HepG2 (cell line): ENCODE data around the gene CDK6.

Experiments
- EP300 ChIP-seq, 3 experiments: sonication (generic) in 1 of 3; formaldehyde crosslinking in 1 of 3; IDR thresholded peaks; 2 replicates each; pipeline versions ENCODE4 v1.5.1 to v1.6.1; 2011 to 2020; ENCODE audit warnings: low read depth in 2 of 3, low read length in 2 of 3, borderline replicate concordance in 1 of 3, improper control_type of control experiment in 1 of 3, mild to moderate bottlenecking in 1 of 3, missing genetic modification reagents in 1 of 3, moderate library complexity in 1 of 3
- HDAC2 ChIP-seq: sonication (generic); formaldehyde crosslinking; IDR thresholded peaks from 2 replicates; pipeline ENCODE4 v1.4.0; 2020; ENCODE audit warnings: missing genetic modification reagents
- PPARG ChIP-seq: conservative IDR thresholded peaks from 2 replicates; pipeline ENCODE4 v1.6.1; 2016; ENCODE audit warnings: missing biosample characterization, missing genetic modification reagents
- SMC3 ChIP-seq: IDR thresholded peaks from 2 replicates; pipeline ENCODE4 v1.6.1; 2011; ENCODE audit warnings: low read length, improper control_type of control experiment
- SRSF4 ChIP-seq: fragments of 200-400 bp; formaldehyde crosslinking; IDR thresholded peaks from one replicate; pipeline ENCODE4 v1.6.1; 2018; ENCODE audit warnings: mild to moderate bottlenecking, low read depth, low read length, moderate library complexity; ENCODE audit not compliant: poor library complexity, severe bottlenecking
- ZBTB8A ChIP-seq: sonication (generic); formaldehyde crosslinking; IDR thresholded peaks from 2 replicates; pipeline ENCODE4 v1.4.0; 2020; ENCODE audit warnings: mild to moderate bottlenecking, low read depth, missing genetic modification reagents, borderline replicate concordance
- ZNF101 ChIP-seq: sonication (generic); formaldehyde crosslinking; IDR thresholded peaks from 2 replicates; pipeline ENCODE4 v1.4.0; 2020; ENCODE audit warnings: mild to moderate bottlenecking, low read depth, missing genetic modification reagents, borderline replicate concordance
- ZNF782 ChIP-seq: sonication (generic); formaldehyde crosslinking; IDR thresholded peaks from 2 replicates; pipeline ENCODE4 v1.4.0; 2020; ENCODE audit warnings: missing genetic modification reagents, mild to moderate bottlenecking, borderline replicate concordance
- TF ChIP-seq, protein P1 (sequence below): sonication (generic); formaldehyde crosslinking; IDR thresholded peaks from 2 replicates; pipeline ENCODE4 v1.4.0; 2020; ENCODE audit warnings: missing genetic modification reagents, mild to moderate bottlenecking, borderline replicate concordance
- TF ChIP-seq, protein P2 (sequence below): sonication (generic); formaldehyde crosslinking; IDR thresholded peaks from 2 replicates; pipeline ENCODE4 v1.4.0; 2020; ENCODE audit warnings: mild to moderate bottlenecking, missing genetic modification reagents

DNA sequence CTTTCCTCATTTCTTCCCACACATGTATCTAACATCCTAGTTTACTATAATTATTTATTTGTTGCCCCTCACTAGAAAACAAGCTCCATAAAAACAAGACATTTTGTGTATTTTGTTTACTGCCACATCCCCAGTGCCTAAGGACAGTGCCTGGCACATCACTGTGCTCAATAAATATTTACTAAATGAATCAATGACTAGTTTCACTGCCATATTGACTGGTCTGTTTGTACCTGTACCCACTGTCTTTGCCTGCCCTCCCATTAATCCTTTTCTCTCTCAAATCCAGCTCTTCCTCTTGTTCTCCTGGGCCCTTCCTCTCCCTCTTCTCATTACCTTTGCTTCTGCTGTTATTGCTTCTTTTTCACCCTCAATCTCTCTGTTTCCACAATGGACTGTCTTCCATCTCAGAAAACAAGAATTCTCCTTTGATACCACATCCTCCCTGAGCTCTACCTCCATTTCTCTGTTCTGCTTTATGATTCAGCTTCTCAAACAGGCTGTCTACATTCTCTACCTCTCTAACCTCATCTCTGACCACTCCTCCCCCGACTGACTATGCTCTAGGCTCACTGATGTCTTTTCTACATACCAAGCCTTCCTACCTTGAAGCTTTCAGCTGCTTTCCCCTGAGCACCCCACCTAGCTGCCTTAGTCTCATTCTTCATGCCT lies 237.9 kb downstream of the CDK6 start:
- TF ChIP-seq SRSF4: no peak
- no peak for TF ChIP-seq EP300 (IDR thresholded peaks at IDR 0.05; ENCODE audit: low read depth in 2 of 2, low read length in 2 of 2)
- TF ChIP-seq EP300 (CRISPR knock-in tag; IDR thresholded peaks at IDR 0.05; ENCODE audit: borderline replicate concordance): no peak
- no peak for TF ChIP-seq ZBTB8A (CRISPR knock-in tag)
- TF ChIP-seq ZNF101: no peak
- TF ChIP-seq, protein P1, sequence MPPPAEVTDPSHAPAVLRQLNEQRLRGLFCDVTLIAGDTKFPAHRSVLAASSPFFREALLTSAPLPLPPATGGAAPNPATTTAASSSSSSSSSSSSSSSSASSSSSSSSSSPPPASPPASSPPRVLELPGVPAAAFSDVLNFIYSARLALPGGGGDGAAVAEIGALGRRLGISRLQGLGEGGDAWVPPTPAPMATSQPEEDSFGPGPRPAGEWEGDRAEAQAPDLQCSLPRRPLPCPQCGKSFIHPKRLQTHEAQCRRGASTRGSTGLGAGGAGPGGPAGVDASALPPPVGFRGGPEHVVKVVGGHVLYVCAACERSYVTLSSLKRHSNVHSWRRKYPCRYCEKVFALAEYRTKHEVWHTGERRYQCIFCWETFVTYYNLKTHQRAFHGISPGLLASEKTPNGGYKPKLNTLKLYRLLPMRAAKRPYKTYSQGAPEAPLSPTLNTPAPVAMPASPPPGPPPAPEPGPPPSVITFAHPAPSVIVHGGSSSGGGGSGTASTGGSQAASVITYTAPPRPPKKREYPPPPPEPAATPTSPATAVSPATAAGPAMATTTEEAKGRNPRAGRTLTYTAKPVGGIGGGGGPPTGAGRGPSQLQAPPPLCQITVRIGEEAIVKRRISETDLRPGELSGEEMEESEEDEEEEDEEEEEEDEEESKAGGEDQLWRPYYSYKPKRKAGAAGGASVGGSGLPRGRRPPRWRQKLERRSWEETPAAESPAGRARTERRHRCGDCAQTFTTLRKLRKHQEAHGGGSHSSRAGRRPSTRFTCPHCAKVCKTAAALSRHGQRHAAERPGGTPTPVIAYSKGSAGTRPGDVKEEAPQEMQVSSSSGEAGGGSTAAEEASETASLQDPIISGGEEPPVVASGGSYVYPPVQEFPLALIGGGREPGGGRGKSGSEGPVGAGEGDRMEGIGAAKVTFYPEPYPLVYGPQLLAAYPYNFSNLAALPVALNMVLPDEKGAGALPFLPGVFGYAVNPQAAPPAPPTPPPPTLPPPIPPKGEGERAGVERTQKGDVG: no peak
- TF ChIP-seq HDAC2 (CRISPR knock-in tag): no peak
- TF ChIP-seq, protein P2, sequence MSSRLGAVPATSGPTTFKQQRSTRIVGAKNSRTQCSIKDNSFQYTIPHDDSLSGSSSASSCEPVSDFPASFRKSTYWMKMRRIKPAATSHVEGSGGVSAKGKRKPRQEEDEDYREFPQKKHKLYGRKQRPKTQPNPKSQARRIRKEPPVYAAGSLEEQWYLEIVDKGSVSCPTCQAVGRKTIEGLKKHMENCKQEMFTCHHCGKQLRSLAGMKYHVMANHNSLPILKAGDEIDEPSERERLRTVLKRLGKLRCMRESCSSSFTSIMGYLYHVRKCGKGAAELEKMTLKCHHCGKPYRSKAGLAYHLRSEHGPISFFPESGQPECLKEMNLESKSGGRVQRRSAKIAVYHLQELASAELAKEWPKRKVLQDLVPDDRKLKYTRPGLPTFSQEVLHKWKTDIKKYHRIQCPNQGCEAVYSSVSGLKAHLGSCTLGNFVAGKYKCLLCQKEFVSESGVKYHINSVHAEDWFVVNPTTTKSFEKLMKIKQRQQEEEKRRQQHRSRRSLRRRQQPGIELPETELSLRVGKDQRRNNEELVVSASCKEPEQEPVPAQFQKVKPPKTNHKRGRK (CRISPR knock-in tag): no peak
- TF ChIP-seq ZNF782 (CRISPR knock-in tag): no peak
- no peak for TF ChIP-seq SMC3
- TF ChIP-seq PPARG (CRISPR knock-in tag): no peak
